ENCODE measurements around the gene PTPN4.

PTPN4 gene

DNA sequence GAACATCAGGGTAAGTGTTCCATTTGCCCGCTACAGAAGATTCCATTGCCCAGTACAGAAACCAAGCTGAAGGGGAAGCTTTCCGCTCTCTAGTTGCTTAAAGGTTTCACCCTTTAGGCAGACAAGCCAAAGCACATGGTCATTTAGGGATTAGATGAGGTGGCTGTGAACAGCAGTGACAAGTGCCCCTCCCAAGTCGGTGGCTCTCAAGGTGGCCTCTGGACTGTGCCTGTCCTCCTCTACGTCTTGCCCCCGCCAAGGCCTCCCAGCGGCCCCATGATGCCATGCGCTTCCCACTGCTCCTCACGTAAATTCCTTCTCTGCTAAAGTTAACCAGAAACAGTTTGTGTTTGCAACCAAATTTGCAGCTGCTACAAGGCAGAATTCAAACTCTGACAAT lies 24.2 kb upstream of the PTPN4 start:
- no peak for DNase-seq

DNA sequence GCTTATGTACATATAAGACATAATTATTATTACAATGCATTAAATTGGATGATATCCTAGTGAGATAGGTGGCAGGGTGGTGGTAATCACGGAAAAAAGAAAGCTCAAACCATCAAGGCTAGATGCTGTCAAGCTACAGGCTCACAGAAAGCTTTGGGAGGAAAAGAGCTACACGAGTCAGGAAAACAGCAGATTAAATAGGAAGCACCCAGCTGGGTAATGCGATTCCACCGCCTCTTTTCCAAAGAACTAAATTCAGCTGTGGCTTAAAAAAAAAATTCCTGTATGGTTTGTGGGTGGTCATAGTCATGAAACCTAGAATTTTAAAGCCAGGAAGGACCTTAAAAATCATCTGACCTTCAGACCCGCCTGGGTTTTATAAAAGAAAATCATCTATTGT lies 23.7 kb upstream of the PTPN4 start:
- DNase-seq, result no peak

DNA sequence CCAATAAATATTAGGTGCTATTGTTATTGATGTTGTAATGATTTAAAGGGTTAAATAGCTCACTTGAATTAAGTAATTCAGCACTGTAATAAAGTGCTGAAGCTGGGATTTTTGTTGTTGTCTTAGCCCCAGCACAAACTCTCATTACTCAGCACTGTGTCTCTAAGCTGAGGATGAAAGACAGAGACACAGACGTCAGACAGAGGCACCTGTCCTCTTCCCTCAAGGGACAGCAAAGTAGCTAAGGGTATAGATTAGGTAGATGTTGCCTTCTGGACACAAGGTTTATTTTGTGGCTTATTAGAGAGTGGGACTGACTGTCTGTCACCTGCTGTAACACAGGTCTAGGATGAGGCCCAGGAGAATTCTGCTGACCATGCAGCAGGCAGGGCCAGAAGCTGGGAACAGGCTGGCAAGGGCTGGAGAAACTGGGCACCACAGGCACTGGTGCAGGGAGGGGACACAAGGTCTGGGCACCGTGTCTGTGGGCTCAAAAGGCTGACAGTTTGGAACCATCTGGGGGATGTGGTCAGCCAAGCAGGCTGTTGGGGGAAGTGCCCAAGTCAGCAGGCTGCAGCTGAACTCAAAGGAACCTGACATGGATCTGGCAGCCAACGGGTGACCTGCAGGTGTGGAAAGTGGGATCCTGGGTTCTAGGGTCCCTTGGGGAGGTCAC lies 20.0 kb upstream of the PTPN4 start:
- no peak for DNase-seq

- no peak for DNase-seq
Measured at GRCh38 chr2:119741001-119741400, 18.7 kb upstream of the PTPN4 start.

GRCh38 chr2:119741868-119742267 lies 17.9 kb upstream of the PTPN4 start:
- DNase-seq, result no peak

DNA sequence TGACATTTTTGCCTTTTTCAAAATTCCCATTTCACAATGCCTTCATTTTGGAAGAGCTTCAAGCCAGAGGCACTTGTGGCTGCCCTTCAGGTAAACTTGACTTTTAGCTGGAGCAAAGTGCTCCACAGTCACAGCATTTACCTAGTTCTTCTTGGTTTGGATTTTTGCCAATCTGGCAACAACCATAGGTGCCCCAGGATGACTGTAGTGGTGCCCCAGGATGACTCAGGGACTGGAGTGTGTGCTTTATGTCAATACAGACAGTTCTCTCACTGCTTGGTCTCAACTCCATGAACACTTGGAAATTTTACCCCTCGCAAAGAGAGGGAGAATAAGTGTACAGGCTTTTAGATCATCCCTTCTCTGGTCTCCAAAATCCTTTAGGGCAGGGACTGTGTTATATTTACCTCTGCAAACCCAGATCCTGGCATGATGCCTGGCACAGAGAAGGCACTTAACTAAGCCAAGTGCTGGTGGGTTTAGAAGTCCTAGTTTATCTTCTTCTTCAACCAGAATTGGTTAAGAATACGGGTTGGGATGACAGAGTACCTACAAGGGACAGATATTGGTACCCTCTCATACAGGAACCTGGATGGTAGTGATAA lies 15.3 kb upstream of the PTPN4 start:
- DNase-seq, result peak; percentile 97

- no peak for DNase-seq
Measured at GRCh38 chr2:119745566-119745965, 14.2 kb upstream of the PTPN4 start.

GRCh38 chr2:119746836-119747686 lies 12.7 kb upstream of the PTPN4 start:
- DNase-seq, result no peak

GRCh38 chr2:119748135-119748534 lies 11.6 kb upstream of the PTPN4 start:
- DNase-seq, result no peak

GRCh38 chr2:119749477-119750012 lies 10.2 kb upstream of the PTPN4 start:
- no peak for DNase-seq

GRCh38 chr2:119751706-119752105 lies 8.0 kb upstream of the PTPN4 start:
- no peak for DNase-seq

DNA sequence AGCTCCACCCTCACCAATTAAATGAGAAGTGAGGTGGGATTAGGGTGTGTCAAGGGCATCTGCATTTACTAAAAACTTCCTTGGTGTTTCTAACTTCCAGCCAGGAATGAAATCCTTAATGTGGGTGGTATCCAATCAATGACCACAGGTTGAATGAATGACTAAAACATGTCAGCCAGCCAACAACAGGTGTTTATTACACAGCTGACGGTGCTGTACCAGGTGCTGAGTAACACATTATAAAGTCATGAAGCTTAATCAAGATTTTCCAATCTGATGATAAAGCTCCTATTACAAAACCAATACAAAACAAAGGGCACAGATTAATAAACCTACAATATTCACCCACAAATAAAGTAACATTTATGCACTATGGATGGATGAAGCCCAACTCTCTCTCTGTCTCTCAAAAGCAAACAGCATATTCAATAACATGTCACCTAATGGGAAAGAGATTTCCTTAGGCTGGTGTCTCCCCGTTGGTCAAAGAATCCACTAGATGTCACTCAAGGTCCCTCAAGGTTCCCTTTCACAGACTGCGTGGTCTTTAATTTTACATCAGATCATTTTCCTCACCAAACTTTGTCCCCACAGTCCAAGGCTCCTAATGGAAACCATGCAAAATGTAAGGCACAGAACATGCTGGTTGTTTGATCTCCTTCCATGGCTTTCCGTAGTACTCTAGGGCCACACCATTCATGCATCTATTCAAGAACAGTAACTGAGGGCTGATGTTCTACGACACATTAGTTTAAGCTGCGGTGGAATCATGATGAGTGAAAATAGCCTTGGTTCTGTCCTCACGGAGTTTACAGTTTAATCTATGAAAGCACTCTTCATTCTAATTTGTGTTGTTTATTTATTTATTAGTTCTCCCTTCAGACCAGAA lies 6.4 kb upstream of the PTPN4 start:
- DNase-seq, result no peak

DNA sequence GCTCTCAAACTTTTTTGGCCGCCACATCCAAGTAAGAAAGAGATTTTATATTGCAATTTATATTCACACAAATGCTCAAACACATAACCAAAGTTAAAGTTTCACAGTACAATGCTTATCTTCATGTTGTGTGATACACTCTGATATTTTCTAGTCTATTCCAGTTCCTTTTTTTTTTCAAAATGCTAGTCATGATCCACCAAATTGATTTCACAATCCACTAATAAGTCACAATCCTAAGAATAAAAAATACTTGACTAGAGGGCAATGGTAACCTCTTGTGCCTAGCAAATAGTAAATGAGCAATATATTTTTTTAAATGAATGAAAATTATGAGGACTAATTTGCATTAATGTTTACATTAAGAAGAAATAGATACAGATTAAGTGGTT lies 5.8 kb upstream of the PTPN4 start:
- no peak for DNase-seq

DNA sequence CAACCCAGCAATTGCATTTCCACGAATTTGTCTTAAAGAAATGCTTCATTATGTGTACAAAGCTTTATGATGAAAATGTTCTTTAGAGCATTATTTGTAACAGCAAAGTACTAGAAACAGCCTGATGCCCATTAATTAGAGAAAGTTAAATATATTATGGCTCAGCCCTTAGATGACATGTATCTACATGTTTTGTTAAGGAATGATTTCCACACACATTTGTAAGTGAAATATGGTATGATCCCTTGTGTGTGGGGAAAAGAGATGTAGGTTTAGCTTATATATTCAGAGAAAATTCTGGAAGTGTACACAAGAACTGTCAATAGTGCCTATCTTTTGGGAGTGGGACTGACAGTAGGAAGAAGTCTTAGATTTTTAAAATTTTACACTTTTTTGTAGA lies 3.8 kb upstream of the PTPN4 start:
- DNase-seq, result no peak

DNA sequence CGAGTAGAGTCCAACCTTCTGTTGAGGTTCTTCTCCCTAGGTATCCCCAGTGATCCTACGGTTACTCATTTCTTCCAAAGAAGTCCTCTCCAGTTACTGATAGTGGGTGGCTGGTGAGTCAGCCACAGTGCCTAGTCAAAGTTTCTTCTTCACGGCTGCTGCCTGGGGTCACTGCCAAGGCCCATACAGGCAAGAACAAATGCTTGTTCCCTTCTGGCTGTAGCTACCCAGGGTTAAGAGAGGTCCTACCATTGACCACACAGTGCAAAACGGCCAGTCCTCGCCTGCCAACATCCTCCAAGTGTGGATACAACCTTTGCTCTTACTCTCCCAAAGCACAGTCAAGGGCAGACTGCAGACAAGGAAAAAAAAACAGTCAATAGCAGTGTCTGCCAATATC lies 2.9 kb upstream of the PTPN4 start:
- DNase-seq, result no peak

DNA sequence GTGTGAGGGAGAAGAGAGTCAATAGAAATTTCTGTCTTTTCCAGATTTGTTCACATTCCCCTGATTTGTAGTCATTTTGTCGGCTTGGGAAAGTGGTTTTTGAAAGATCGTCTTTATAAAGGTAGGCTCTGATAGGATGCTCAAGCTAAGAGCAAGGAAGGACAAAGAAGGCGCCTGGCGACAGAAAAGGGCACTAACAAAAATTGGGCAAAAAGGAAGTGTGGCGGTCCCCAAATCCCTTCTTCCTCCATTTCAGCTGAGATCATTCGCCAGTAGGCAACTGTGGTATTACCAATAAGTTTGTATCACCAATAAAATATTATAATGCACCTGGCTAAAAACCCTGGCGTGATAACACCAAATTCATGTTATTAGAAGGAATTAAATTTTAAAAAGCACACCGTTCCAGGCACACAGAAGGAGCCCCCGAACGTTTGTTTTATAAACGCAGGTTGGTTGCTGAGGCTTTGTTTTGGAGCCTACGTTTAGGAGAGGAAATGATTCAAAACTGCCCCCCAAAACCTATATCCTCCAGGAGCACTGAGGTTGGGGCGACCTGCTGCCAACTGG lies 756 bp upstream of the PTPN4 start:
- no peak for DNase-seq

DNA sequence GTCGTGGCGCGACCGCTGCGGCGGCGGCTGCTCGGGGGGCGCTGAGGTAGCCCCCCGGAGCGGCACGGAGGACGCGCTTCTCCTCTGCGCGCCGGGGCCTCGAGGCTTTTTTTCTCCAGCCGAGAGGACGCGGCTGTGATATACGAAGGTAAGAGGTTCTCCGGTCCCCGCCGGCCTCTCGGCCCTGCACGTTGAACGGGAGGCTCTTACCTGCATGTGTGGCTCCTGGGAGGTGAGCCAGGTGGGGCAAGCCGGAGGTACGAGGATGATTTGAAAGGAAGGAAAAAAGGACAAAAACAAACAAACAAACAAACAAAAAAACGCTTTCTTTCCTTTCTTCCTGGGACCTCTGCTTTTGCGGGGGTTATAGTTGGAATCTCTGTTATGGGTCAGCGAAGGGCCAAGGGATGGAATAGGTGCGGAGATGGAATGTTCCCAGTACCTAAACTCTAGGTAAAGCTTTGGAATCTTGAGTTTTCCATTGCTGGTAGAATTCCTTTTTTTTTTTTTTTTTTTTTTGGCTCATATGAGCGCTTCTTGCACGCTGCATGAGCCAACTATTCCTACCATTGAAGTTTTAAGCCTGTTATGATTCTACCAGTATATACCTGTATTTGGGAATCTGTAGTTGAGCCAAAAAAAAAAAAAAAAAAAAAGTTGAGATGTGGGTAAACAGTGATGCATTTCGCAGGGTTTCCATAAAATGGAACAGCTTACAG lies 674 bp downstream of the PTPN4 start:
- peak; percentile 38 for DNase-seq

- DNase-seq, result no peak
Measured at GRCh38 chr2:119760956-119761275, 1.2 kb downstream of the PTPN4 start.

GRCh38 chr2:119764832-119765231 lies 5.1 kb downstream of the PTPN4 start:
- no peak for DNase-seq

DNA sequence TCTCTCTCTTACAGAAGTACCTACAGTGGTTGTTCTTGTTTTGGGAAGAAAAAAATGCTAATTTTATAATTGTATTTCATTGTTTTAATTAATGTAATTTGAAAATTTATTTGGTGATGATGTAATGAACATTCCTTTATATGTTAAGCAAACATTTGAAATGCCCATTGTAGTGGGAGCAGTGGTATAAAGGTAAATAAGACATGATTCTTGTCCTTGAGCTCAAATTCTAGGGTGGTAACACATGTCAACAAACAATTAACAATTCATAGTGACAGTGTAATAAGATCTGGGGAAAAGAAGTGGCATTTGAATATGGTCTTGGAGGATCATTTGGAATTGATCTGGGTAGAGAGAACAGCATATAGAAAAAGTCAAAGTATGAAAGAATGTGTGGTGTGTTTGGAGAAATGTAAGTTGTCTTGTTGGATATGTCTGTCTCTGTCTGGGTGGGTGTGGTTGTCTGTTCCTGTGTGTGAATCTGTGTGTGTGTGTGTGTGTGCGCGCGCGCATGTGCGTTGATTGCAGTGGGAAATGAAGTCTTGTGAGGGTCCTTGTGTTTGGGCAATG lies 5.8 kb downstream of the PTPN4 start:
- DNase-seq, result no peak

DNA sequence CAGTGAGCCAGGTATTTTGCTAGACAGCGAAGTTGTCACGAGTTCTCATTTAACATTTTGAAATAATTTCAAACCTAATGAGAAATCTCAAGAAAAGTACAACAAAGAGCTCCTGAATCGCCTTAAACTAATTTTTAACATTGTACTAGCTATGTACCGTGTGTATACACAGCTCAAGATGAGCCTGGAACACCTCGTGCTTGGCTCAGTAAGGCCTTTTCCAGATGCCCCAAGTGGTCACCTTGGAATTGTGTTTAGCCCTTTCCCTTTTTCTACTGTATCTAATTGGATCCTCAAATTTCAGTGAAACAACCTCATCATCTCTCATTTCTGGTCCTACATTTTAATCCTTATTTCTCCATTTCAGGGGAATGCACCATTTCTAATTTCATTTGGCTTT lies 7.2 kb downstream of the PTPN4 start:
- DNase-seq, result no peak

- no peak for DNase-seq
Measured at GRCh38 chr2:119768742-119769141, 9.0 kb downstream of the PTPN4 start.

Data from DMS79 (cell line).